ENCODE results near the gene PPIL1. TPM values are rescaled to one million over a fixed set of nuclear protein-coding genes. Genes with fewer than 3 reads are reported as not detected.
"Not testable (repeated sequence)": the region's sequence is repeated elsewhere in the genome, so short reads cannot be mapped to it uniquely, and the experiment has no call there.

The PPIL1 gene
- total and polyA plus RNA-seq, 2 experiments from 2014 or later: 37.0 to 133 TPM

- no peak for DNase-seq (ENCODE audit: low read depth in 1 of 2, low spot score in 1 of 2)
- Histone ChIP-seq H3K27ac (no peak overlapping the region), H3K4me3 (no peak overlapping the region), H3K27me3 (no peaks in the 10 kb centered on the region), H3K36me3 (peaks cover 22% of the 10 kb centered on the region), H3K4me1 (ENCODE audit: low read depth) (no peaks in the 10 kb centered on the region), H3K9me3 (ENCODE audit: low read depth) (no peaks in the 10 kb centered on the region)
- no peak for TF ChIP-seq CTCF (IDR thresholded peaks at IDR 0.05; ENCODE audit: low read depth, low read length)
Observed at GRCh38 chr6:36904114-36904513, 29.5 kb upstream of the PPIL1 start.

- no peak for TF ChIP-seq CTCF (IDR thresholded peaks at IDR 0.05; ENCODE audit: low read depth, low read length)
- no peak overlapping the region for H3K4me3 ChIP-seq
- H3K36me3 ChIP-seq: peaks cover 17% of the 10 kb centered on the region
- no peak overlapping the region for H3K27ac ChIP-seq
- H3K27me3 ChIP-seq: no peaks in the 10 kb centered on the region
- no peaks in the 10 kb centered on the region for H3K4me1 ChIP-seq (ENCODE audit: low read depth)
- no peaks in the 10 kb centered on the region for H3K9me3 ChIP-seq (ENCODE audit: low read depth)
- peak in 1 of 2 donors; percentile 32 for DNase-seq (ENCODE audit: low read depth in 1 of 2, low spot score in 1 of 2)
Observed at GRCh38 chr6:36897609-36898008, 23.0 kb upstream of the PPIL1 start.

GRCh38 chr6:36893976-36894932 lies 19.7 kb upstream of the PPIL1 start:
- H3K4me3 ChIP-seq: no peak overlapping the region
- no peak for DNase-seq (ENCODE audit: low read depth in 1 of 2, low spot score in 1 of 2)
- H3K27me3 ChIP-seq: no peaks in the 10 kb centered on the region
- peaks cover 4% of the 10 kb centered on the region for H3K36me3 ChIP-seq
- peaks cover 5% of the 10 kb centered on the region for H3K4me1 ChIP-seq (ENCODE audit: low read depth)
- no peaks in the 10 kb centered on the region for H3K9me3 ChIP-seq (ENCODE audit: low read depth)
- H3K27ac ChIP-seq: no peak overlapping the region
- no peak for TF ChIP-seq CTCF (IDR thresholded peaks at IDR 0.05; ENCODE audit: low read depth, low read length)

- not testable (repeated sequence) for H3K27me3 ChIP-seq; H3K9me3 ChIP-seq (ENCODE audit: low read depth); DNase-seq (ENCODE audit: low read depth in 1 of 2, low spot score in 1 of 2); H3K36me3 ChIP-seq; H3K4me3 ChIP-seq; H3K27ac ChIP-seq
- H3K4me1 ChIP-seq (ENCODE audit: low read depth): peaks cover 18% of the 10 kb centered on the region
Observed at GRCh38 chr6:36891153-36891552, 16.6 kb upstream of the PPIL1 start.

- no peak for TF ChIP-seq CTCF (IDR thresholded peaks at IDR 0.05; ENCODE audit: low read depth, low read length)
Observed at GRCh38 chr6:36890112-36890663, 15.6 kb upstream of the PPIL1 start.

More at GRCh38 chr6:36890112-36890663, 15.6 kb upstream of the PPIL1 start:
- no peak overlapping the region for H3K27ac ChIP-seq
- DNase-seq (ENCODE audit: low read depth in 1 of 2, low spot score in 1 of 2): no peak
- H3K36me3 ChIP-seq: peaks cover 4% of the 10 kb centered on the region
- no peaks in the 10 kb centered on the region for H3K9me3 ChIP-seq (ENCODE audit: low read depth)
- H3K27me3 ChIP-seq: no peaks in the 10 kb centered on the region
- no peak overlapping the region for H3K4me3 ChIP-seq
- H3K4me1 ChIP-seq (ENCODE audit: low read depth): peaks cover 21% of the 10 kb centered on the region

Data from cardiac muscle cell (in vitro differentiated cells and primary cell).